Astrocyte (in vitro differentiated cells and primary cell): ENCODE data around the gene MYO1B. TPM values are rescaled to one million over a fixed set of nuclear protein-coding genes. Genes with fewer than 3 reads are reported as not detected.

Source experiments
- DNase-seq: peaks from one replicate; pipeline ENCODE4 v3.0.0-alpha.2; 2010; ENCODE audit warnings: low read depth
- FAIRE-seq: peaks from 2 replicates; lab custom pipeline; 2011; peaks lifted over from hg19 to GRCh38; lab: Jason Lieb, UNC
- H2AFZ ChIP-seq: 2 replicates; pipeline ENCODE4 v1.6.0; 2012; ENCODE audit warnings: low read depth, low read length, inconsistent platforms
- H3K27ac ChIP-seq: 2 replicates; pipeline ENCODE4 v1.5.1; 2011; ENCODE audit warnings: low read depth, low read length, inconsistent platforms
- H3K27me3 ChIP-seq: 2 replicates; pipeline ENCODE4 v1.6.0; 2011; ENCODE audit warnings: low read length, inconsistent platforms; ENCODE audit not compliant: insufficient read depth
- H3K36me3 ChIP-seq: 2 replicates; pipeline ENCODE4 v1.5.1; 2011; ENCODE audit warnings: low read length, inconsistent platforms; ENCODE audit not compliant: insufficient read depth
- H3K4me1 ChIP-seq: 2 replicates; pipeline ENCODE4 v1.5.1; 2011; ENCODE audit warnings: low read length, inconsistent platforms; ENCODE audit not compliant: insufficient read depth
- H3K4me2 ChIP-seq: 2 replicates; pipeline ENCODE4 v1.6.0; 2012; ENCODE audit warnings: low read length, inconsistent platforms
- H3K4me3 ChIP-seq: 2 replicates; pipeline ENCODE4 v1.5.1; 2011; ENCODE audit warnings: low read depth, mild to moderate bottlenecking, low read length, inconsistent platforms; ENCODE audit not compliant: insufficient read depth
- H3K79me2 ChIP-seq: 2 replicates; pipeline ENCODE4 v1.6.0; 2012; ENCODE audit warnings: mild to moderate bottlenecking, low read length, inconsistent platforms; ENCODE audit not compliant: insufficient read depth
- H3K9ac ChIP-seq: 2 replicates; pipeline ENCODE4 v1.6.0; 2012; ENCODE audit warnings: mild to moderate bottlenecking, low read length, inconsistent platforms
- H3K9me3 ChIP-seq: 2 replicates; pipeline ENCODE4 v1.5.1; 2012; ENCODE audit warnings: low read depth, mild to moderate bottlenecking, low read length, inconsistent platforms; ENCODE audit not compliant: insufficient read depth
- H4K20me1 ChIP-seq: 2 replicates; pipeline ENCODE4 v1.6.0; 2012; ENCODE audit warnings: low read length, inconsistent platforms; ENCODE audit not compliant: insufficient read depth
- H3K27ac Mint-ChIP-seq: one replicate; pipeline ENCODE4 v1.8.0; 2021; ENCODE audit warnings: mild to moderate bottlenecking, mixed read lengths; ENCODE audit not compliant: unreplicated experiment
- H3K27me3 Mint-ChIP-seq: one replicate; pipeline ENCODE4 v1.8.0; 2021; ENCODE audit warnings: low read depth, mixed read lengths; ENCODE audit not compliant: unreplicated experiment
- H3K36me3 Mint-ChIP-seq: one replicate; pipeline ENCODE4 v1.8.0; 2021; ENCODE audit warnings: low read depth, mixed read lengths; ENCODE audit not compliant: unreplicated experiment
- H3K4me1 Mint-ChIP-seq: one replicate; pipeline ENCODE4 v1.8.0; 2021; ENCODE audit warnings: low read depth, mixed read lengths; ENCODE audit not compliant: unreplicated experiment
- H3K4me3 Mint-ChIP-seq: one replicate; pipeline ENCODE4 v1.8.0; 2021; ENCODE audit warnings: mild to moderate bottlenecking, moderate library complexity, mixed read lengths; ENCODE audit not compliant: unreplicated experiment
- H3K9me3 Mint-ChIP-seq: one replicate; pipeline ENCODE4 v1.8.0; 2021; ENCODE audit warnings: mild to moderate bottlenecking, mixed read lengths; ENCODE audit not compliant: unreplicated experiment
- CTCF ChIP-seq: IDR thresholded peaks from 2 replicates; pipeline ENCODE4 v1.5.1; 2011; ENCODE audit warnings: low read depth, mild to moderate bottlenecking, inconsistent platforms, low read length, moderate library complexity; ENCODE audit not compliant: insufficient read depth
- EZH2 ChIP-seq: IDR thresholded peaks from 2 replicates; pipeline ENCODE4 v1.6.1; 2012; ENCODE audit warnings: mild to moderate bottlenecking, low read length, inconsistent platforms; ENCODE audit not compliant: insufficient read depth
- total RNA-seq: library from RNA; stranded (reverse); gene quantifications from 2 replicates; pipeline ENCODE4 v1.2.1, GENCODE V29; 2021

Gene MYO1B
- total RNA-seq, 1 donor from 2014 or later: 95.7 TPM

GRCh38 chr2:191308026-191308425, 62.8 kb downstream of the MYO1B start:
- Histone ChIP-seq H3K27me3 (no peaks in the 10 kb centered on the region), H3K4me3 (no peak overlapping the region), H3K4me2 (no peak overlapping the region), H3K79me2 (peaks cover 98% of the 10 kb centered on the region), H3K9me3 (no peaks in the 10 kb centered on the region), H3K27ac (no peak overlapping the region), H3K9ac (no peak overlapping the region), H3K4me1 (peaks cover 13% of the 10 kb centered on the region), H2AFZ (no peak overlapping the region), H4K20me1 (peaks cover 55% of the 10 kb centered on the region), H3K36me3 (no peaks in the 10 kb centered on the region)
- DNase-seq (no peak), FAIRE-seq (no peak)
- Mint-ChIP-seq H3K4me3 (no peak overlapping the region), H3K27me3 (no peaks in the 10 kb centered on the region), H3K27ac (no peak overlapping the region), H3K36me3 (peaks cover 6% of the 10 kb centered on the region), H3K4me1 (peaks cover 28% of the 10 kb centered on the region), H3K9me3 (no peaks in the 10 kb centered on the region)
- TF ChIP-seq CTCF (no peak), EZH2 (no peak)

GRCh38 chr2:191311156-191311555, 66.0 kb downstream of the MYO1B start:
- peaks cover 32% of the 10 kb centered on the region for H4K20me1 ChIP-seq

More at GRCh38 chr2:191311156-191311555, 66.0 kb downstream of the MYO1B start:
- Histone ChIP-seq H3K36me3 (no peaks in the 10 kb centered on the region), H3K79me2 (peaks cover 93% of the 10 kb centered on the region), H3K4me3 (no peak overlapping the region), H3K27me3 (no peaks in the 10 kb centered on the region), H3K4me1 (peaks cover 8% of the 10 kb centered on the region), H3K9ac (no peak overlapping the region), H3K9me3 (no peaks in the 10 kb centered on the region), H3K4me2 (peak overlapping the region; percentile 54), H2AFZ (no peak overlapping the region), H3K27ac (peak overlapping the region; percentile 51)
- Mint-ChIP-seq H3K27ac (peak overlapping the region; percentile 23), H3K4me1 (peaks cover 17% of the 10 kb centered on the region), H3K36me3 (no peaks in the 10 kb centered on the region), H3K27me3 (no peaks in the 10 kb centered on the region), H3K4me3 (no peak overlapping the region), H3K9me3 (no peaks in the 10 kb centered on the region)
- no peak for FAIRE-seq
- DNase-seq: no peak
- TF ChIP-seq EZH2: no peak
- no peak for TF ChIP-seq CTCF
